ENCODE results near the gene M1AP. TPM values are rescaled to one million over a fixed set of nuclear protein-coding genes. Genes with fewer than 3 reads are reported as not detected.
"Not testable (repeated sequence)": the region's sequence is repeated elsewhere in the genome, so short reads cannot be mapped to it uniquely, and the experiment has no call there.

M1AP gene
- total RNA-seq, 1 donor from 2014 or later, result 1.1 TPM

GRCh38 chr2:74658516-74658915 lies 10.4 kb upstream of the M1AP start:
- DNase-seq (ENCODE audit: low spot score) (no peak), ATAC-seq (no peak)
- intact Hi-C loops (cut with DNase I), result no loop called here

DNA sequence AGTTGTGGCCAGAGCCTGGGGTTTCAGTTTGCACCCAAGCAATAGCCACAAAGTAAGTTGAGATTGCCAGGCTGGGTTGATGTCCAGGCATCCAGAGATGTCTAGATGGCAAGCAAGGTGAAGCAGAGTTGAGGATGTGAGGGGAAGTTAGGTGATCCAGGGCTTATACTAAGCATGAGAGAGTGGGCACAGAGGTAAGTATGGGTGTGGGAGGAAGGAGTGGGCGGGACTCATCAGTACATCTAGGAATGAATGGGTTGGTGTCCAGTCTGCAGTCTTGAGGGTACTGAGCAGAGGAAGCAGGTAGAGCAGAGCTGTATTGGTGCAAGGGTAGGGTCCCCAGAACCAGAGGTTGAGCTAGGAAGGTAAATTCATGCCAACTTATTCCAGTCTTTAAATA lies 7.4 kb upstream of the M1AP start:
- intact Hi-C loops (cut with DNase I), result no loop called here
- no peak for ATAC-seq
- DNase-seq (ENCODE audit: low spot score), result no peak

DNA sequence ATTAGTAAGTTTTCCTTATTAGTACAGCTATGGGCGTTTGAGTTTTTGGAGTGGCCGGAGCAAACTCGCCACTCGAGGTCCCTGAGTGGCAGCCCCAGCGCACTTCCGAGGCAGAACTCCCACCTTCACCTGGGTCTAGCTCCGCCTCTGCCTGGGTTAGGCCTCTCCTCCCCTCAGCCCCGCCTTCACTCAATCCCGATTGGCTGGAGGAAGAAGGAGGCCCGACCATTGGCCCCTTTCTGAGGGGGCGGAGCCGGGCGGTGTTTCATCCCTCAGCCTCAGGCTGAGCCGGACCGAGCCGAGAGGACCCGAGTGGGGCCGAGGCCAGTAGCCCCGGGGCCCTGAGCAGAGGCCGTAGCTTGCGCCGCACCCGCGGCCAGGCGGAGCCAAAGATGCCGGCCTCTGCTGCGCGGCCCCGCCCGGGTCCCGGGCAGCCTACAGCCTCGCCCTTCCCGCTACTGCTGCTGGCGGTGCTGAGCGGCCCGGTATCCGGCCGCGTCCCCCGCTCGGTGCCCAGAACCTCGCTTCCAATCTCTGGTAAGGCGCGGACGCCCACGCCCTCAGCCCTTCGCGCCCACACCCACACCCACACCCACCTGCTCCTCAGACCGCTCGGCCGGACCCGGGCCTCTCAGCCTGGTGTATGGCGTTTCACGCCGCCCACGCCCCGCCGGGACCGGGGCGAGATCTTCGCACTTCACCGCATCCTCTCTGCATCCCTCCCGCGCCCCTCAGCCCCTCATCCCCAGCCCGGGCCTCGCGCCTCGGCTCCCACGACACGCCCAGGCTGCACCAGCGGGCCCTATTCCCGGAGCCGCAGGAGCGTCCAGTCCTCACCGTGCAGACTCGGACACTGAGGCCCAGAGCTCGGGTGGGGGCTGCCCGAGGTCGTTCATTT lies 6.1 kb upstream of the M1AP start, which contains the start of gene SEMA4F:
Gene SEMA4F (plus strand): TSS at position 263 of the 898 bp plus-strand sequence. CDS start 130 bp downstream, at position 393.
- intact Hi-C loops (cut with DNase I), result no loop called here
- DNase-seq (ENCODE audit: low spot score) (peak; percentile 97), ATAC-seq (peak; percentile 100)

DNA sequence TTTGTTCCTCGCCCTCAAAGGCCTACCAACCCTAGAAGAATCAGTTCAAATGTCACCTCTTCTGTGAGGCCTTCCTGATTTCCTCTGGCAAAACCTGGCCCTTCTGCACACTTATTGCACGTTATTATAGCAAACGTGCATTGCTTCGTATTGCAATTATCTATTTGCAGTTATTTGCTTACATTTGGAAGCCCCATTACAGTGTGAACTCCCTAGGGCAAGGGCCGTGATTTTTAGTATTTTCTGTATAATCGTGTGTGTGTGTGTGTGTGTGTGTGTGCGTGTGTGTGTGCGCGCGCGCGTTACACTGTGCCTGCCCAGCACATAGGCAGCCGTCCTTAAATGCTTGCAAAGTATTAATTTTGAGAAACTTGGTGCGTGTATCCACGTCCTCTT lies 5.5 kb upstream of the M1AP start:
- intact Hi-C loops (cut with DNase I), result no loop called here

DNA sequence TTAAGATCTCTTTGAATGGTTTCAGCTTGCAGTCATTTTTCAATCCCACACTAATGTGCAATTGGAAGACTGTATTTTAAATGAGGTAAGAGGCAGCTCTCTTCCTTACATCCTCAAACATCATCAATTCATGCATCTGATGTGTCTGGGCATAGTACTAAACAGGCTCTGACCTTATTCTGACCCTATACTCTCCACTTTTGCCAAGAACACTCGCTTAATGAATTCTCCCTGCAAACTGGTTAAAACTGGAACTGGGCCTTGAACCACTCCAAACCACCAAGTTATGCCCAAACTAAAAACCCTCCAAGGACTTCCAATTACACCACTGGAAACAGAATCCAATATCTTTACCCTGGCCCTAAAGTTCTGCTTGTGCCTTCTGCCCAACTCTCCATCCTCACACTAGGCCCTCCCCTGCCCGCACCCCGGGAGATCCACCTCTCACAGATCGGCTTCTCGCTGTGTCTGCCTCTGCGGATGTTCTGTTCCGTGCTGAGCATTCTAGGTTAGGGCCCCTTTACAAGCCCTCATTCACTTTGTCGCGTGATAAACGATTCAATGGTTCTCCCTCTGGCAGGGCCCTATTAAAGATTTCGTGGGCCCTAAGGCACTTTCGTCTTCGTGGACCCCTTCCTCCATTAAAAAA lies 1.2 kb downstream of the M1AP start:
- intact Hi-C loops (cut with DNase I), result no loop called here
- DNase-seq (ENCODE audit: low spot score), result no peak
- ATAC-seq, result no peak

More for the DNA sequence above, 5.5 kb upstream of the M1AP start:
- DNase-seq (ENCODE audit: low spot score), result no peak
- ATAC-seq, result peak; percentile 27

DNA sequence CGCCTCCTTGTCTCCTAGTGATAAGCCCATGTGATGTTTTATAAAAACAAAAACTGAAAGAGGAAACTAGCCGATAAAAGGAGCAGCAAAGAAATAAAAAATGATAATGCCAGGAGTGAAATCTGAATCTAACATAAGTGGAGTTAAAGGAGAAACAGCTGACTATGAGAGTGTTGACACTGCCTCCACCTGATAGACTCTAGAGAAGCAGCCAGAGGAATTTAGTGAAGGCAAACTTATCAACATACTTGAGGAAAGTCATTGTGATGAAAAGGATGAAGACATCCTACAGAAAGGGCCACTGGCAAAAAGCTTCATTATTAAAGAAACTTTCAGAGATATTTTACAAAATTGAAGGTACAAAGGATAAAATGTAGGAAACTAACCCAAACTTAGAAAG lies 1.9 kb downstream of the M1AP start:
- ATAC-seq, result no peak
- no peak for DNase-seq (ENCODE audit: low spot score)
- intact Hi-C loops (cut with DNase I), result no loop called here

- intact Hi-C loops (cut with DNase I), result no loop called here
- no peak for ATAC-seq
Measured at GRCh38 chr2:74645344-74645743, 2.8 kb downstream of the M1AP start.

DNA sequence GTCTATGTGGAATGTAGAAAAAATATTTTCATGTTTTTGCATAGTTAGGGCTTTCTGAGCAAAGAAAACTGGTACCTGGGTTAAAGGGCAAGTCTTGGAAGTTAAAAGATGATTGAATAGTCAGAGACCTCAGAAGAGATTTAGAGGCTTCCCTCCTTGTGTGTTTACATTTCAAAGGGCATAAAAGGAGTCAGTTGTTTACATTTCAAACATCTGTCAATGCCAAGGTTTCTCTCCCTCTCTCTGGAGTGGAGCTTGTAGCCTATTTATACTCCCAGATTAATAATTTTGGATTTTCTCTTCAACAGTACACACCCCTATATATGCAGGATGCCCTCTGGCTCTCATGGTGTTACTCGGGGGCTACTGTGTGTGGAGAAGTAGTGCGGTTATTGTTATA lies 8.6 kb downstream of the M1AP start:
- ATAC-seq, result no peak
- intact Hi-C loops (cut with DNase I), result no loop called here
- DNase-seq (ENCODE audit: low spot score), result no peak

More at GRCh38 chr2:74645344-74645743, 2.8 kb downstream of the M1AP start:
- DNase-seq (ENCODE audit: low spot score), result no peak

- intact Hi-C loops (cut with DNase I), result no loop called here
- no peak for DNase-seq (ENCODE audit: low spot score)
- no peak for ATAC-seq
Measured at GRCh38 chr2:74632939-74633312, 15.2 kb downstream of the M1AP start.

GRCh38 chr2:74632209-74632938 lies 15.8 kb downstream of the M1AP start:
- intact Hi-C loops (cut with DNase I), result no loop called here
- ATAC-seq, result no peak
- DNase-seq (ENCODE audit: low spot score), result no peak

GRCh38 chr2:74630454-74630853 lies 17.7 kb downstream of the M1AP start:
- intact Hi-C loops (cut with DNase I); DNase-seq (ENCODE audit: low spot score); ATAC-seq: not testable (repeated sequence)

DNA sequence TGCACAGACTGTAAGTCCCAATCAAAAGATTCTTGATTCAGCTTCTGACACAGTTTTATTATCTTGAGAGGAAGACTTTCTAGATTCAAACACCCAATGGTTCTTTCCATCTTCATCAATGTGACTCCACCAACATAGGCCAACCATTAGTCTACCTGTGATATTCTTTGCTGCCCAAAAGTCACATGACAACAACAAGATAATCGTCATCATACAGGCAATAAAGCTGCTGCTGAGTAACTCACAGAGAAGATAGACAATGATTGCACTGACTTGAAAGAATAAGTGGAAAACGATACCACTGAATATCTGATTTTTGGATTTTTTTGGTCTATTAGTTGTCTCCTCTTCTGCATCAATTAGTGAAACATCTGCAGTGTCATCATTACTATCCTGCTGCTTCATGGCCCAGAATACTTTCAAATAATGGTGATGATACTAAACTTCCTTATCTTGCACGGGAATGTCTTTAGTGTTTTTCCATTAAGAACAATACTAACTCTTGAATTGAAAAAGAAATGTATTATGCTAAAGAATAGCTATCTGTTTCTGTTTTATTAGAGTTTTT lies 19.5 kb downstream of the M1AP start:
- DNase-seq (ENCODE audit: low spot score) (no peak), ATAC-seq (no peak)
- intact Hi-C loops (cut with DNase I), result no loop called here

DNA sequence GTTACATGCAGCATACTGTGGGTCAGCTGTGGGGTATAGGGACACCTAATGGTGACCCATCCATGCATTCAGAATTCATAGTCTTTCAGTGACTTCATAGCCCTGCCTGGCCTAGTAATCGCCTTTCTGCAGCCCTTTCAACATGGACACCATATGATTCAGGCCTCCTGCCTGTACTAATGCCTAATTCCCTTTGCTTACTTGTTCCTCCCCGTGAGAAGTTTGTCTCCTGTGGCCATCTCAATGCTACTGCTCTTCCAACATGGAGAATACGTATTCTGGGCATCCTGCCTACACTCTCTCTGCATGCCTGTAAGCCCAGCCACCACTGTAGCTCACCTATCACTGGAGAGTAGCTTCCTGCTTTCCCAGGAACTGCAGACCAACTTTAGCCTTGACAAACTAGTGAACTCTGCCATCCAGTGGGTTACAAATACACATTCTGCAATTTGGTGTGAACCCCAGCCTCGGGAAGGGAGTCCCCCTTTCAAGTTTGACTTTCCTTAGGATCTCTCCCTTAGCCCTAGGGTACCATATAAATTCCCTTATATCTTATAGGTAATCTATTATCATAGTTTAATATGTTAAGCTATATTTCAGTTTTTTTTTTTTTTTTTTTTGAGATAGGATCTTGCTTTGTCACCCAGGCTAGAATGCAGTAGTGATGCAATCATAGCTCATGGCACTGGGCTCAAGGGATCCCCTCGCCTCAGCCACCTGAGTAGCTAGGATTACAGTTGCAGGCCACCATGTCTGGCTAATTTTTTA lies 22.3 kb downstream of the M1AP start:
- intact Hi-C loops (cut with DNase I), result no loop called here
- DNase-seq (ENCODE audit: low spot score) (no peak), ATAC-seq (no peak)

GRCh38 chr2:74620671-74621070 lies 27.5 kb downstream of the M1AP start:
- ATAC-seq, result no peak
- no peak for DNase-seq (ENCODE audit: low spot score)
- intact Hi-C loops (cut with DNase I), result no loop called here

- intact Hi-C loops (cut with DNase I), result no loop called here
- no peak for ATAC-seq
- no peak for DNase-seq (ENCODE audit: low spot score)
Measured at GRCh38 chr2:74619651-74620297, 28.4 kb downstream of the M1AP start.

- DNase-seq (ENCODE audit: low spot score), result no peak
- ATAC-seq, result no peak
- intact Hi-C loops (cut with DNase I), result no loop called here
Measured at GRCh38 chr2:74618410-74619083, 29.6 kb downstream of the M1AP start.

DNA sequence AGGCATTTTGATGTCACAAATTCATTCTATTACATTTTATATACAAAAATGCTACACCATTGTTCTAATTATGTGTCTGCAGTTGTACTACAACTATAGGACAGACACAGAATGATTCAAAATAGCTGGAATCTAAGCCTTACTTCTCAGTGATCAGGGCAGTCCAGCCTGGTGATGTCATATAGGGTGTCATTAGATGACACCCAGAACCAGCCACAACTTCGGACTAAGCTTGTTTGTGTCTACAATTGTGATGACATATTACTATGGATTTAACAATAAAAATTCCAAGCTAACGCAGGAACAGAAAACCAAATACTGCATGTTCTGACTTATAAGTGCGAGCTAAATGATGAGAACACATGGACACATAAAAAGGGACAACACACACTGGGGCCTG lies 31.0 kb downstream of the M1AP start:
- ATAC-seq (no peak), DNase-seq (ENCODE audit: low spot score) (no peak)
- intact Hi-C loops (cut with DNase I), result no loop called here

- intact Hi-C loops (cut with DNase I), result no loop called here
- DNase-seq (ENCODE audit: low spot score) (no peak), ATAC-seq (no peak)
Measured at GRCh38 chr2:74606927-74607326, 41.2 kb downstream of the M1AP start.

Data from sciatic nerve (tissue), 2 donors.